Stimulated activated CD4-positive, alpha-beta T cell treated with anti-CD3 and anti-CD28 coated beads, Interleukin-2, amount 100 ng/mL, for 4 hours (primary cell): ENCODE results near the gene LCNL1.

Source experiments
- DNase-seq: peaks from one replicate; pipeline ENCODE4 v3.0.0-alpha.2; 2020; ENCODE audit warnings: low read depth

Gene LCNL1

DNA sequence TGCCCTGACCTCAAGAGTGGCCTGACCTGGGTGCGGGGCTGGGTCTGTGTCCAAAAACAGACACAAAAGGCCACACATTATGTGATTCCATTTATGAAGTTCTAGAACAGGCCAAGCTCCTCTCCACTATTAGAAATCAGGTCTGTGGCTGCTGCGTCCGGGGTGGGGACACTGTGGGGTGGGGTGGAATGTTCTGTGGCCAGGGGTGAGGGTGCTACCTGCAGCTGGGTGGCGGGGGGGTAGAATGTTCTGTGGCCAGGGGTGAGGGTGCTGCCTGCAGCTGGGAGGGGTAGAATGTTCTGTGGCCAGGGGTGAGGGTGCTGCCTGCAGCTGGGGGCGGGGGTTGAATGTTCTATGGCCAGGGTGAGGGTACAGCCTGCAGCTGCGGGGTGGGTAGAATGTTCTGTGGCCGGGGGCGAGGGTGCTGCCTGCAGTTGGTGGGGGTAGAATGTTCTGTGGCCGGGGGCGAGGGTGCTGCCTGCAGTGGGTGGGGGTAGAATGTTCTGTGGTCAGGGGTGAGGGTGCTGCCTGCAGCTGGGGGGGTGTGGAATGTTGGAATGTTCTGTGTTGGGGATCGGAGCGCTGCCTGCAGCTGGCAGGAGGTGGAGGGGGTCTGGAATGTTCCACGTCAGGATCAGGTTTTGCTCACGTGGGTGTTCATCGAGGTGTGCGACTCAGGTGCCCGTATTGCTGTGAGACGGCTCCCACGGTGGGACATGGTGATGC is 22.4 kb upstream of the LCNL1 start:
- no peak for DNase-seq

- DNase-seq: no peak
These were observed 21.9 kb upstream of the LCNL1 start for GRCh38 chr9:136960938-136961275.

- no peak for DNase-seq
These were observed 21.3 kb upstream of the LCNL1 start for GRCh38 chr9:136961279-136962065.

DNA sequence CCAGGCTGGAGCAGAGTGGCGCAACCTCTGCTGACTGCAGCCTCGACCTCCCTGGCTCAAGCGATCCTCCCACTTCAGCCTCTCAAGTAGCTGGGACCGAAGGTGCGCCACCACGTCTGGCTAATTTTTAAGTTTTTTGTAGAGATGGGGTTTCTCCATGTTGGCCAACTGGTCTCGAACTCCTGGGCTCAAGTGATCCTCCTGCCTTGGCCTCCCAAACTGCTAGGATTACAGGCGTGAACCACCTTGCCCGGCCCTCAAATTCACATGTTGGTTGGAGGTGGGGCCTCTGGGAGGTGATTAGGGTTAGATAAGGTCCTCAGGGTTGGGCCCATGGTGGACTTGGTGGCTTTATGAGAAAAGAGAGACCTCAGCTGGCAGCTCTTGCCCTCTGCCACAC is 20.6 kb upstream of the LCNL1 start:
- no peak for DNase-seq

DNA sequence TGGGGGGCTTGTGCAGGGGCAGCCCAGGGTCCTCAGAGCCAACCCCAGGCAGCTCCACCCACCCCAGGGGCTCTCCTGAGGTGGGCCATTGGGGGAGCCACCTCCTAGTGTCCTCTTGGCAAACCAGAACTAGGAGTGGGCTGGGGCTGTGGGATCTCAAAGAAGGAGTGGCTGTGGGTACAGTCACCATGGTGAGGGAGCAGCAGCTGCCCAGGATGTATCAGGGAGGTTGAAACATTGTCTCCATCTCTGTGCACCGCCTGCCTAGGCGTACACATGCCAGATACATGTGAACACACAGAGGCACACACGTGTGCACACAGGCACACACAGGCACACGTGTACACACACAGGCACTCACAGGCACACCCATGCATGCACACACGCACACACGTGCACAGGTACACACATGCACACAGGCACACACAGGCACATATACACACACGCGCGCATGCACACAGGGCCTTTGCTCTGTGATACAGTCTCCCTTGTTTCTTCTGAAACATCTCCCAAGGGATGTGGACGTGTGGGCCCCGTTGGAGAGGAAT is 20.0 kb upstream of the LCNL1 start:
- DNase-seq: no peak

DNA sequence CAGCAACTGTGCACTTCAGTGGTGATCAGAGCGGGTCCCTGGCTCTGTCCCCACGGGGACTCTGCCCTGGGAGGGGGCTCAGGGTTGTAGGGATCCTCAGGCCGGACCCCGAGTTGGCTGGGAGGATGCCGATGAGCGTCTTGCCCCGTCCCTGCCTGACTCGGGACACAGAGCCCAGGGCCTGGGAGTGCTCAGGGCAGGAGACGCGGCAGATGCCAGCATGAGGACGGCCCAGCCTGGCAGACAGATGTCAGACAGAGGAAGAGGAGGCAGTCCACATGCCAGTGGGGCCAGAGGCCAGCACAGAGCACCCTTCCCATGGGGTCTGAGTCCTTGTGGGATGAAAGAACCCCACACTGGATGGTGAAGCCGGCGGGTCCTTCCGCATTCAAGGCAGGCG is 19.5 kb upstream of the LCNL1 start:
- DNase-seq: no peak

GRCh38 chr9:136963751-136964150 is 19.0 kb upstream of the LCNL1 start:
- no peak for DNase-seq

DNA sequence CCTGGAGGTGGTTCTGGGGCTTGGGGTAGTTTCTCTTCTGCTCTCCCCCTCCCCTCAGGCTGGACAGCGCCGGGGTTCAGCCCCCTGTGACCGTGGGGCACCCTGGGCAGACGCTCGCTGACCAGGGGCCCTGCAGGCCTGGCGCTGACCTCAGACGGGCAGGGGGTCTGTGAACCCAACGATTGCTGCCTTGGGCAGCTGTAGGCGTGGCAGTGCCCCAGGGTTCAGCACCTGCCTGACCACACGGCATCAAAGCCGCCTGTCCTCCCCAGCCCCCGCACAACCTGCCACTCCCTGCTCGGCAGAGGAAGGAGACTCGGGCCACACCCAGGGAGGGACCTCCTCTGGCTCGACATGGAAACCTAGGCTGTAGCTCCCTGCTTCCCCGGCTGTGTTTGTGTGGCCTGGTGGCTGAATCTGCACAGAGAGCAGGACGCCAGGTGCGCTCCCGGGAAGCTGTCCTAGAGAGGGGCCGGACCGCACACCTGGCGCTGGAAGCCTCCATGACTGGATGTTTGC is 18.6 kb upstream of the LCNL1 start:
- DNase-seq: no peak

GRCh38 chr9:136964833-136965422 is 17.9 kb upstream of the LCNL1 start:
- DNase-seq: no peak

- DNase-seq: no peak
These were observed 16.9 kb upstream of the LCNL1 start for GRCh38 chr9:136965771-136966484.

- DNase-seq: no peak
These were observed 14.3 kb upstream of the LCNL1 start for GRCh38 chr9:136968333-136969127.

GRCh38 chr9:136969150-136969549 is 13.6 kb upstream of the LCNL1 start:
- DNase-seq: no peak

DNA sequence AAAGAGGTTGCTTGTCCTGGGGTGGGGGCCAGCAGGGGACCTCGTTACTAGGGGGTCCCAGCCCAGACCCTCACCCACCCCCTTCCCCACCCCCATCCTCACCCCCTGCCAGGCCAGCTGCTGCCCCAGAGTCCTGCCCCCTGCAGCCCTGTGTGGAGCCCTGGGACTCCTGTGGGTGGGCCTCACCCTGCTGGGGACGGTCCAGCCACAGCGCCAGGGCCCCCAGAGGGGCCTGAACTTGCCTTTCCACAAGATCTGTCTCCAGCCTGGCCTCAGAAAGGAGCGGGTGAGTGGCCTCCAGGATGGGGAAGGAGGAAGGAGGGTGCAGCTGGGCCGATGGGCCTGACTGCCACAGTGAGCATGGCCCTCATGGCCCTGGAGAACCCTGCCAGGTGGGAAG is 13.0 kb upstream of the LCNL1 start:
- no peak for DNase-seq

DNA sequence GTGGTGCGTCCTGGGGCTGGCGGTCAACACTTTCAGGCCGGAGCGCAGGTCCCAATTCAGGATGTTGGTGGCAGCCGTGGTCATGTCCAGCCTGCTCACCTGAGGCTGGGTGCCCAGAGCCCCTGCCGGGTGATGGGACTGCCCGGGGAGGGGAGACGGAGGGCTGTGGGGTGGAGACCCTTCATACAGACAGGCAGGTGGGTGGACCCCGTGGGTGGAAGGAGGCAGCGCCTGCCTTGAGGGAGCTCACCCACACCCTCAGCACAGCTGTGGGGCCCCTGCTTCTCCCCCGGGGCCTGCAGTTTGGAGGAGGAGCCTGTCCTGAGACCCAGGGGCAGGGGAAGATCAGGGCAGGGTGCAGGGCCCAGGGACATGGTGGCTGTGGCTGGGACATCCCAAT is 12.4 kb upstream of the LCNL1 start:
- DNase-seq: no peak

- no peak for DNase-seq
These were observed 11.0 kb upstream of the LCNL1 start for GRCh38 chr9:136971746-136972145.

DNA sequence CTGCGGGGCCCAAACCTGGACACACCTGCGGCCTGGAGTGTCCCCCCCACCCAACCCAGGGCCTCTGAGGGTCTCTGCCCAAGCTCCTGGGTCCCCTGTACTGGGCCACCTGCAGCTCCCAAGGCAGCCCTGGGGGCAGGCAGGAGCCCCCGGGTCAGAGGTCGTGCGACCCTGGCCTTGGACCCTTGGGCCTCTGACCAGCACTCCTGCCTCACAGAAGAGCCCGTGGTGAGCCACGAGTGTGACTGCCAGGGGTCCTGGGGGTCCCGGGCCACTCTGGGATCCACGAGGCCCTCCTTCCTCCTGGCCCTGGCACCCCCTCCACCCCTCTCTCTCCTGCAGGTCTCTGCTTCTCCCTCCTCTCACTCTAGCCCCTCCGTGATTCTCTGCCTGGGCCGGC is 10.5 kb upstream of the LCNL1 start:
- DNase-seq: no peak

- DNase-seq: no peak
These were observed 10.1 kb upstream of the LCNL1 start for GRCh38 chr9:136972743-136973142.

GRCh38 chr9:136973618-136974617 is 8.9 kb upstream of the LCNL1 start:
- DNase-seq: no peak

DNA sequence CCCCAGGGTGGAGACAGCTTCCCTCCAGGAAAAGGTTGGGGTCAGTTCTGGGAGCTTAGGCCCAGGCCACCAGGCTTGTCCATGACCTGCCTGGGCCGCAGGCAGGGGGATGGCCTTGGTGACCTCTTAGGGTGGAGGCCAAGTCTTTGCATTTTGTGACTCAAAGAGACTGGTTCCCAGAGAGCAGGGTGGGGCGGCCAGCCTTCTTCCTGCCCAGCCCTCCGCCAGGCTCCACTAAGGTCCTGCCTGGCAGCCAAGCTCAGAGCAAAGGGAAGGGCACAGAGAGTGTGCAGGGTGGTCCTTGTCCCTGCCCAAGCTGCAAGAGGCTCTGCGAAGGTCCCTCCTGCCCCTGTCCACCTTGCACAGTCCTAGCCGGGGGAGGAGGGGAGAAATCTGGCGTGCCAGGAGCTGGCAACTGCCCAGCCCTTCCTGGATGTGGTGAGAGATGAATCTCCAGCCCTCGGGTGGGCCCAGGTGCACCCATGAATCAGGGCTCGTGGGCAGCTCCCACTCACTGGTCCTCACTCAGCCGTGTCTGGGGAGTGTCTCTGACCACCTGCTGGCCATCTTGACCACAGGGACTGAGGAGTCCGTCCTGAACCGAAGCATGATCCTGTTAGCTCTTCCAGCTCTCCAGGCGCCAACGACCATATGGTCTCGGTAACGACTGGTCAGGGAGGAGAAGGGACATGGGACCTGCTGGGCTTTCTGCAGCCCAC is 7.8 kb upstream of the LCNL1 start:
- no peak for DNase-seq
